HepG2 (cell line): ENCODE measurements around the gene CEACAM18. TPM values are rescaled to one million over a fixed set of nuclear protein-coding genes. Genes with fewer than 3 reads are reported as not detected.

Experiments used
- ASH2L ChIP-seq: fragments of 300-600, 200-600 bp; sonication (generic); IDR thresholded peaks from 2 replicates; pipeline ENCODE4 v1.7.0; 2017; ENCODE audit warnings: low read depth, mild to moderate bottlenecking, moderate library complexity, mixed read lengths, low read length; ENCODE audit not compliant: insufficient read length
- CREB1 ChIP-seq, 2 experiments: fragments of 450-650 bp in 1 of 2; IDR thresholded peaks; 2 replicates each; pipeline ENCODE4 v1.6.1; 2016 to 2017; ENCODE audit warnings: control low read depth in 1 of 2, mild to moderate bottlenecking in 1 of 2, missing compliant biosample characterization in 1 of 2, missing genetic modification characterization in 1 of 2
- DR1 ChIP-seq: sonication (generic); formaldehyde crosslinking; IDR thresholded peaks from 2 replicates; pipeline ENCODE4 v1.8.0; 2021; ENCODE audit warnings: mild to moderate bottlenecking, missing genetic modification reagents, inconsistent platforms
- HNF1B ChIP-seq: sonication (generic); formaldehyde crosslinking; IDR thresholded peaks from 2 replicates; pipeline ENCODE4 v1.5.1; 2020; ENCODE audit warnings: mild to moderate bottlenecking, moderate library complexity, missing genetic modification reagents
- HNRNPL ChIP-seq: fragments of 200-400 bp; formaldehyde crosslinking; IDR thresholded peaks from 2 replicates; pipeline ENCODE4 v1.6.1; 2017; ENCODE audit warnings: mild to moderate bottlenecking, low read depth, low read length
- NFE2L2 ChIP-seq: fragments of 150-350 bp; IDR thresholded peaks from 2 replicates; pipeline ENCODE4 v1.6.1; 2014; ENCODE audit warnings: low read length
- REXO4 ChIP-seq: sonication (generic); formaldehyde crosslinking; IDR thresholded peaks from 2 replicates; pipeline ENCODE4 v1.8.0; 2022; ENCODE audit warnings: missing genetic modification reagents, mild to moderate bottlenecking, borderline replicate concordance
- SALL1 ChIP-seq: sonication (generic); formaldehyde crosslinking; IDR thresholded peaks from 2 replicates; pipeline ENCODE4 v1.8.0; 2022; ENCODE audit warnings: mild to moderate bottlenecking, missing genetic modification reagents
- SKI ChIP-seq: fragments of 450-650 bp; IDR thresholded peaks from one replicate; pipeline ENCODE4 v1.6.1; 2018; ENCODE audit warnings: mild to moderate bottlenecking; ENCODE audit not compliant: partially characterized antibody
- ZFY ChIP-seq: sonication (generic); formaldehyde crosslinking; IDR thresholded peaks from 2 replicates; pipeline ENCODE4 v1.4.0; 2020; ENCODE audit warnings: missing genetic modification reagents
- ZHX2 ChIP-seq, 2 experiments: sonication (generic) in 1 of 2; formaldehyde crosslinking in 1 of 2; IDR thresholded peaks; 2 replicates each; pipeline versions ENCODE4 v1.6.1 to v1.9.0; 2014 to 2022; ENCODE audit warnings: antibody characterized with exemption in 1 of 2, borderline replicate concordance in 1 of 2, inconsistent platforms in 1 of 2, low read depth in 1 of 2, missing genetic modification reagents in 1 of 2
- ZNF275 ChIP-seq: sonication (generic); formaldehyde crosslinking; IDR thresholded peaks from 2 replicates; pipeline ENCODE4 v1.8.0; 2022; ENCODE audit warnings: missing genetic modification reagents, mild to moderate bottlenecking, inconsistent platforms, borderline replicate concordance
- ZNF704 ChIP-seq: sonication (generic); formaldehyde crosslinking; IDR thresholded peaks from 2 replicates; pipeline ENCODE4 v1.8.1; 2023; ENCODE audit warnings: mild to moderate bottlenecking, inconsistent platforms, moderate library complexity, missing genetic modification reagents, borderline replicate concordance
- ZNF740 ChIP-seq: sonication (generic); formaldehyde crosslinking; IDR thresholded peaks from 2 replicates; pipeline ENCODE4 v1.4.0; 2020; ENCODE audit warnings: missing genetic modification reagents
- polyA plus RNA-seq, 8 experiments: library from polyadenylated mRNA; depleted of rRNA in 3 of 8; stranded (reverse) in 7 of 8; unstranded in 1 of 8; fragments of >200 nt; fragmentation: Illumina TruSeq in 4 of 8; extraction: Trizol in 4 of 8; gene quantifications; 2 replicates each; pipeline versions ENCODE4 v1.2.1 to v1.2.3, GENCODE V29; 2011 to 2016; ENCODE audit warnings: low read depth in 4 of 8, missing spikeins in 1 of 8, mixed read lengths in 1 of 8; ENCODE audit not compliant: insufficient read depth in 1 of 8
- total RNA-seq, 5 experiments: library from RNA; depleted of rRNA; stranded (reverse); fragments of >200 nt; fragmentation: Illumina TruSeq; extraction: Trizol; gene quantifications; 2 replicates each; pipeline ENCODE4 v1.2.3, GENCODE V29; 2016; ENCODE audit warnings: low read depth in 1 of 5

CEACAM18 gene
- total and polyA plus RNA-seq, 2 of the 13 experiments (the other 11 are each of a cell fraction or from before 2014, with no cell fraction given) = not detected

GRCh38 chr19:51448411-51449016 is 29.8 kb upstream of the CEACAM18 start (continued):
- TF ChIP-seq ZNF275 (no peak), DR1 (CRISPR knock-in tag) (no peak), NFE2L2 (no peak), HNF1B (no peak), SKI (no peak), ASH2L (no peak), ZNF704 (CRISPR knock-in tag) (no peak), HNRNPL (no peak), ZFY (CRISPR knock-in tag) (no peak), ZNF740 (CRISPR knock-in tag) (no peak), SALL1 (no peak), REXO4 (CRISPR knock-in tag) (no peak), CREB1 (IDR thresholded peaks at IDR 0.05) (no peak), CREB1 (CRISPR knock-in tag; IDR thresholded peaks at IDR 0.05) (no peak), ZHX2 (IDR thresholded peaks at IDR 0.05; ENCODE audit: low read depth) (no peak), ZHX2 (CRISPR knock-in tag; IDR thresholded peaks at IDR 0.05; ENCODE audit: borderline replicate concordance) (no peak)
